Activated T-cell treated with anti-CD3 and anti-CD28 coated beads, Interleukin-2, amount 50 U/mL, for 72 hours (primary cell): ENCODE results near the gene C3. TPM values are rescaled to one million over a fixed set of nuclear protein-coding genes. Genes with fewer than 3 reads are reported as not detected.

Experiments used
- ATAC-seq, 2 donors: fragments of 150-1000 bp; cut with Tn5 transposase; replicated peaks in 1 of 2; 2 replicates each; pipeline ENCODE4 v1.10.0; 2021; ENCODE audit warnings: moderate library complexity in 2 of 2, mild to moderate bottlenecking in 1 of 2
- DNase-seq, 2 donors: peaks; one replicate each; pipeline ENCODE4 v3.0.0; 2021 to 2022; ENCODE audit warnings: mixed read lengths in 1 of 2
- H3K27ac Mint-ChIP-seq: one replicate; pipeline ENCODE4 v1.8.0; 2022; ENCODE audit warnings: mild to moderate bottlenecking, moderate library complexity, mixed read lengths
- H3K27me3 Mint-ChIP-seq: one replicate; pipeline ENCODE4 v1.8.0; 2022; ENCODE audit warnings: low read depth, mixed read lengths
- H3K36me3 Mint-ChIP-seq, 2 donors: one replicate each; pipeline ENCODE4 v1.8.0; 2022; ENCODE audit warnings: mixed read lengths in 2 of 2, mild to moderate bottlenecking in 1 of 2; ENCODE audit not compliant: insufficient read depth in 2 of 2
- H3K4me1 Mint-ChIP-seq: one replicate; pipeline ENCODE4 v1.8.0; 2022; ENCODE audit warnings: low read depth, mixed read lengths
- H3K4me3 Mint-ChIP-seq, 2 donors: one replicate each; pipeline ENCODE4 v1.8.0; 2022; ENCODE audit warnings: mild to moderate bottlenecking in 2 of 2, mixed read lengths in 2 of 2, moderate library complexity in 2 of 2
- H3K9me3 Mint-ChIP-seq, 2 donors: one replicate each; pipeline ENCODE4 v1.8.0; 2022; ENCODE audit warnings: mixed read lengths in 2 of 2
- total RNA-seq, 2 donors: library from RNA; stranded (reverse); gene quantifications; one replicate each; pipeline ENCODE4 v1.2.3, GENCODE V29; 2022

C3 gene
- total RNA-seq, 2 donors from 2014 or later: 1.8 to 2.5 TPM

DNA sequence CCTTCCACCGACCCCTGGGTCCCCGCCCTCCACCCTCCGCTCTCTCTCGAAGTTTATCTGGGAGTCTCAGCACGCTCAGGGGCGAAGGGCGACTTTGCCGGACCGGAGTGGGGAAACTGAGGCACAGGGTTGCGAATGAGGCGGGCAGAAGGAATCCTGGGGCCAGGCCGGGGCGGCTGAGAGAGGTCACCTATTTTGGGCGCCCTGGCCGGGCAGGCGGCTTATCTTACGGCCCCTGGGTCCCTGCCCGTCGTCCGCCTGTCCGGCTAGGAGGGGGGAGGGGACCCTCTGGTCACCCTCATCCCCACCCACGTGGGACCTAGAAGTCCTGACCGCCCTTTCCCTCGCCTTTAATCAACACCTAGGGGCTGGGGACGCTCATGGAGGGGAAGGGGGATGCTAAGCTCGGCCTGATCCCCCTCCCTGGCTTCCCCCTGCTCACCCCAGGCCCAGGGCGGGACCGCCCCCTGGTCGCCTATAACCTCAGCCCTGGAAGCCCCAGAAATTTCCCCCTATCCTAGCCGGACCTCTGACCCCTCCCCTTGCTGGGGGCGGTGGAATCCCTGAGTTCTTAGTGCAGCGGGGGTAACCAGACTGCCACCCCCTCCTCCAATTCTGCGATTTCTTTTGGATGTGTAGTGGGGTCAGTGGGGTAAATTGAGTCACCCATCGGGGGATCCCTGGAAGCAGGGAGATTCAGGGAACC, 19.6 kb upstream of the C3 start:
- Mint-ChIP-seq H3K9me3 (no peaks in the 10 kb centered on the region), H3K4me1 (peaks cover 42% of the 10 kb centered on the region), H3K36me3 (peaks cover 6 to 19% of the 10 kb centered on the region in 2 donors), H3K4me3 (peak overlapping the region; percentile 90 to 92), H3K27ac (no peak overlapping the region), H3K27me3 (no peaks in the 10 kb centered on the region)
- no peak for ATAC-seq
- DNase-seq: peak; percentile 40 to 48

DNA sequence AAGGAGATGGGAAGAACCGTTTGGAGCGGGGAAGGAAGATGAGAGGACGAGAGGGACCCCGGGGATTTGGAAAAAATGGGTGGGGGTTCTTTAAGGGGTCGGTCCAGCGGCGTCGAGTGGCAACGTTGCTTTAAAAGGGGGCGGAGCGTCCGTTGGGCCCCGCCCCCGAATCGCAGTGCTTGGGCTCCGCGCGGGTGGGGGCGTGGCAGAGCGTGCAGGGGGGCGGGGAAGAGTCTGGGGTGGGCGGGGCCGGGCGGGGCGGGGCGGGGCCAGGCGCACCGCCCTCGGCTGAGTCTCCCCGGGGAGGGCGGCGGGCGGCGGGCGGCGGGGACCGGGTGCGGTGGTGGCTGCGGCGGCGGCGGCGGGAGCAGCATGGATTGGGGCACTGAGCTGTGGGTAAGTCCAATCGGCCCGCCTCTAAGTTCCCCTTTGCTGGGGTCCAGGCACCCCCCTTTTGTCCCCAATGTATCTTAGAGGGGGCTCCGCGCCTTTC, 19.0 kb upstream of the C3 start, which contains the start of gene TRIP10:
TRIP10 (plus strand) TSS at position 291 of the 493 bp plus-strand sequence; CDS start at position 373, 82 bp downstream.
- peaks cover 45% of the 10 kb centered on the region for H3K4me1 Mint-ChIP-seq
- peak within 1 kb of the TSS; percentile 92 to 96 for H3K4me3 Mint-ChIP-seq
- H3K36me3 Mint-ChIP-seq: peaks cover 7 to 21% of the 10 kb centered on the region in 2 donors
- H3K27me3 Mint-ChIP-seq: no peaks in the 10 kb centered on the region
- ATAC-seq: peak; percentile 2 to 4
- no peaks in the 10 kb centered on the region for H3K9me3 Mint-ChIP-seq
- H3K27ac Mint-ChIP-seq: peak within 1 kb of the TSS; percentile 77
- DNase-seq: peak; percentile 86 to 89

DNA sequence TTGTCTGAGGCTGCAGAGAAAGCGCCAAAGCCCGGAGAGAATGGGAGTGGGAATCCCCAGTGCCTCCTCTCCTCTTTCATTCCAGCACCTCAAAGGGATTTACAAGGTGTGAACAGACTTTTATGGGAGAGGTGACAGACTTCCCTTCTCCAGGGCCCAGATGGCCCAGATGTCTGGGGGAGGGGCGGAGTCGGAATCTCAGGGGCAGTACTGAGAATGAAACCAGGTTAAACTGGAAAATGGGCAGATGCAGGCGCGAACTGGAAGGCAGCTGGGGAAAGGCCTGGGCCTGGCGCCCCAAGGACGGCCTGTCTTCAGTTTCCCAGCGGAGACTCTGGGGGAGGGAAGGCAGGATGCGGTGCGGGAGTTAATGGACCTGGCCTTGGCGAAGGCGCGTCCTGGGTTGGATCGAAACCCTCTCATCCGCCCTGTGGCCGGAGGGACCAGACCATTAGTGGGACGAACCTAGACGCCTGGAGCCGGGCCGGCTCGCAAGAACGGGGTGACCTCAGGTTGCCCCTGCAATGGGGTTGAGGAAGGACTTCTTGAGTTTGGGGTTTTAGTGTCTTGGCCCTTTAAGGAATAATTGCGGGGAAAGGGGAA, 18.4 kb upstream of the C3 start:
- peaks cover 8 to 17% of the 10 kb centered on the region in 2 donors for H3K36me3 Mint-ChIP-seq
- ATAC-seq: no peak
- peaks cover 45% of the 10 kb centered on the region for H3K4me1 Mint-ChIP-seq

DNA sequence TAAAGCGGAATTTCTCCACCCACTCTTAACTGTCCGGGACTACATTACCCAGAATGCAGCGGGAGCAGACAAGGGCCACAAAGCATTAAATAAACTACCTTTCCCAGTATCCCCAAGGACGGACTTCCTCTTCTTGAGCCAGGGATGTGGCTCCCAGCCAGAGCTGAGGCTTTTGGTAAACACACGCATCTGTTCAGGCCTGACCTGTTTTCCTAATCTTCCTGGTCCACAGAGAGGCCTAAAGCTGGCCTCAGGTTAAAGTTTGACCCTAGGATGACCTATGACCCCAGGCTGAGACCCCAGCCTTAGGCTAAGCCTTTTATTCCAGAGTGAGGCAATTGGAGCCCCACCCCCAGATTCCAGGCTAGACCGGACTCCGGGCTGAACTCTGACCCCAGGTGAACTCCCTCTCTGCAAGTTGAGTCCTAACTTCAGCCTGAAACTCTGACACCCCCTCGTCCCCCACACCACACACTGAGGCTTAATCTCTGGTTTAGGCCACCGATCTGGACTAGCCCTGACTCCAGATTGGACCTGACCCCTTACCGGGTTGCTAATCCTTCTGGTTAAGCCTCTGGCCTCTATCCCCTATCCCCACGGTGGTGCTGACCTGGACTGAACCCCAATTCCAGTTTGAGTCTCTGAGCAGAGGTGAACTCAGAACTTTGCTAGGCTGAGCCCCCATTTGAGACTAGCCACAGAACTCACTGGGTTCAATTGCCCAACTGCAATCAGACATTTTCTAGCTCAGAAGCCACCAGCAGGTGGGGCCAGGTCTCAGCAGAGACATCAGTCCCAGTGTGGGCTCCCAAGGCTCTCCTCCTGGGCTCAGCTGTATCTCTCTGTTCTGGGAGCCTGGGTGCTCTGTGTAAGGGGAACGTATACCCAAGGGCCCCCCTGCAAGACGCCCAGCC, 17.7 kb upstream of the C3 start:
- Mint-ChIP-seq H3K36me3 (peaks cover 5 to 14% of the 10 kb centered on the region in 2 donors), H3K4me1 (peaks cover 45% of the 10 kb centered on the region), H3K27me3 (no peaks in the 10 kb centered on the region), H3K9me3 (no peaks in the 10 kb centered on the region), H3K27ac (peak overlapping the region; percentile 77), H3K4me3 (peak overlapping the region; percentile 92 to 96)
- DNase-seq (peak; percentile 82 to 88), ATAC-seq (peak; percentile 22 to 34)

More for the DNA sequence above, 18.4 kb upstream of the C3 start:
- H3K9me3 Mint-ChIP-seq: no peaks in the 10 kb centered on the region
- peak in 1 of 2 donors; percentile 33 for DNase-seq
- H3K4me3 Mint-ChIP-seq: peak overlapping the region; percentile 92 to 96
- H3K27me3 Mint-ChIP-seq: no peaks in the 10 kb centered on the region
- peak overlapping the region; percentile 77 for H3K27ac Mint-ChIP-seq

DNA sequence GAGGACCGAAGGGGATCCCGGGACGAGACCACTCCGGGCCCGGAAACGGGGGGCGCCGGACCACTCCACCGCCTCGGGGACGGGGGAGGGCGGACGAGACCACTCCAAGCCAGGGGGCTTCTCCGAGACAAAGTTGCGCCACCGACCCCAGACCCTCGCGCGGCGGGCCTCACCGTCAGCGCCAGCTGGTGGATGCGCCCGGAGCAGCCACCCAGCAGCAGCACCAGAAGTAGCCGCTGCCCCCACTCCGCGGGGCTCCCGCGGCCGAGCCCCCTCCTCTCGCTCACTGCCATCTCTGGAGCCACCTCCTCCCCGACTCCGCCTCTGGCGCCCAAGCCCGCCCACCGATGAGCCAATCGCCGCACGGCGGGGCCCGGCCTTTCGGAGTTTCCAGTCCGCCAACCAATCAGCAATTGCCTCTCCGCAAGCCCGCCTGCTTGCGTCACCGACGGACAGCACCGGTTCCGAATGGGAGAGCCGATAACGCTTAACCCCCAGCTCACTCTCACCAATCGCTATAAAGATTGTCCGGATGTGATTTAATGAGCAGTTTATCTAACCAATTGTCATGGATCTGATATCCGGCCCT, 16.9 kb upstream of the C3 start, which contains the start of gene GPR108:
GPR108 (minus strand) TSS at position 297 of the 589 bp plus-strand sequence; CDS start at position 293, 4 bp downstream.
- ATAC-seq (peak; percentile 80), DNase-seq (peak; percentile 99 to 100)
- no peaks in the 10 kb centered on the region for H3K27me3 Mint-ChIP-seq
- peaks cover 45% of the 10 kb centered on the region for H3K4me1 Mint-ChIP-seq
- no peaks in the 10 kb centered on the region for H3K9me3 Mint-ChIP-seq
- peaks cover 6 to 12% of the 10 kb centered on the region in 2 donors for H3K36me3 Mint-ChIP-seq
- peak within 1 kb of the TSS; percentile 92 to 96 for H3K4me3 Mint-ChIP-seq
- H3K27ac Mint-ChIP-seq: peak within 1 kb of the TSS; percentile 98

DNA sequence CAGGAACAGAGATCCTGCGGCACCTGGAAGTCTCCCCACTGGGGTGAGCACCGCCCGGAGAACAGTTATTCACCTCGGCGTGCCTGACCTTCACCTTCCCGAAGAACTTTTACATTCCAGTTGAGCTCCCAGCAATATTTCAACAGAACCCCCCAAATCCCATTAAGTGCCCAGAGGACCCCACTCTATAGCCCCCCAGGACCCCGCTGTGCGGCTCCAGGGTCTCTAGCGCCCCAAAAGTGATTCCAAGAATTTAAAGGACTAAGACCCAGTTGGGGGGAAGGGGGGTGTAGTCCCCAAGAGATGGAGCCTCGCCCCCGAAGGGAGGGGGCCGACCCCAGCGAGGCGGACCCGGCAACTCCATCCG, 16.4 kb upstream of the C3 start:
- Mint-ChIP-seq H3K36me3 (peaks cover 7 to 15% of the 10 kb centered on the region in 2 donors), H3K27ac (peak overlapping the region; percentile 98), H3K27me3 (no peaks in the 10 kb centered on the region), H3K4me1 (peaks cover 45% of the 10 kb centered on the region), H3K9me3 (no peaks in the 10 kb centered on the region), H3K4me3 (peak overlapping the region; percentile 92 to 96)
- ATAC-seq (no peak), DNase-seq (no peak)

DNA sequence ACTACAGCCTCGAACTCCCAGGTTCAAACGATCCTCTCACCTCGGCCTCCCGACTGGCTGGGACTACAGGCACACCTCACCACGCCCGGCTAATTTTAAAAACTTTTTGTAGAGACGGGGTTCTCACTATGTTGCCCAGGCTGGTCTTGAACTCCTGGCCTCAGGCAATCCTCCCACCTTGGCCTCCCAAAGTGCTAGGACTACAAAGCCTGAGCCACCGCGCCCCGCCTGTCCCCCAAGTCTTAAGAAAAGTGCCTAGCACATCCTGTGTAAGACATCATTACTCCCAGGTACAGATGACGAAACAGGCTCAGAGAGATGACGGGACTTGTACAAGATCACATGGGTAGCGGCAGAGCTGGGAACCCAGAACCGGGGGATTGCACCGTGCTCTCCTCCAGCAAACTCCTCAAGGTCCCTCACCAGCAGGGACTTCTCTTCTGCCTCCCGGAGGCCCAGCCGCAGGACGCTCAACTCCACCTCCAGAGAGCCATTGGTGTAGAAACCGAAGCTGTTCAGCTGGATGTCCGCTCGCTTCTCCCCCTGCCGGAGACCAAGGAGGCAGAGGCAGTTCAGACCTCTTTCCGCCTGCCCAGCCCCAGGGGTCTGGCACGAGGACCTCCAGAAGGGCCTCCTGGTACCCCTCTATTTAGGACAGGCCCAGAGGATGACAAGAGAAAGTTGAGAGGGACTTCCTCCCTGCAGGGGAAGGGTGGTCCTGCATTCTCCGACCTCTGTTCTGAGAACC, 15.9 kb upstream of the C3 start:
- peaks cover 41% of the 10 kb centered on the region for H3K4me1 Mint-ChIP-seq
- peak overlapping the region; percentile 98 for H3K27ac Mint-ChIP-seq
- no peaks in the 10 kb centered on the region for H3K27me3 Mint-ChIP-seq
- DNase-seq: peak; percentile 76 to 84
- H3K9me3 Mint-ChIP-seq: no peaks in the 10 kb centered on the region
- peaks cover 7 to 15% of the 10 kb centered on the region in 2 donors for H3K36me3 Mint-ChIP-seq
- peak overlapping the region; percentile 92 to 96 for H3K4me3 Mint-ChIP-seq
- ATAC-seq: peak; percentile 26 to 27

DNA sequence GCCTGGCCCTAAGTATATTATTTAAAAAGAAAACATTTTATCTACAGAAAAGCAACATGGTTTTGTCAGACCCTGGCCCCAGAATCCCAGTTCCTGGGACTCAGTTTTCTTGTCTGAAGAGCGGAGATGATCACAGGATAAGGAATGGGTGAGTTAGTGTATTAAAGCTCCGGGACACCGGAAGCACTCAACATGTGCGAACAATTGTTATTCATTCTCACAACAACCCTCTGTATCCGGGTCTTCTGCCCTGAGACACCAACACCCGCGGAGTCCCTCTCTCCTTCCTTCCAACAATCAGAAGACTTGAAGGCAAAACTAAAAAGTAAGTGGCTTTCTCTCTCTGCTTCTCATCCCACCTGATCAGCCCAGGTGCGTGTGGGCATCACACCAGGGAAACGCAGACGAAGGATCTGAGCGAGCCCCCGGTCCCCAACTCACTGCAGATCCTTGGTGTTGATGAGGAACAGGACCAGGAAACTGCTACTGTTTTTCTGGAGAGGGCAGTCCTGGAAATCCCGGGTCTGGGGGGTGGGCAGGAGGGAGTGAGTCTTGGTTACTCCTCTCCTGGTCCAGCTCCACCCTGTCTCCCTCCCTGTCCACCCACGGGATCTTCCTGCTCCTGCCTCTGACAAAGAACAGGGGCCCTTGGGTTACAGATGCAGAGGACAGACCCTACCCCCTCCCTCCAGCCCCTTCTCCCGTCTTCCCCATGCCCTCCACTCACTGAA, 14.9 kb upstream of the C3 start:
- peaks cover 5 to 15% of the 10 kb centered on the region in 2 donors for H3K36me3 Mint-ChIP-seq

DNA sequence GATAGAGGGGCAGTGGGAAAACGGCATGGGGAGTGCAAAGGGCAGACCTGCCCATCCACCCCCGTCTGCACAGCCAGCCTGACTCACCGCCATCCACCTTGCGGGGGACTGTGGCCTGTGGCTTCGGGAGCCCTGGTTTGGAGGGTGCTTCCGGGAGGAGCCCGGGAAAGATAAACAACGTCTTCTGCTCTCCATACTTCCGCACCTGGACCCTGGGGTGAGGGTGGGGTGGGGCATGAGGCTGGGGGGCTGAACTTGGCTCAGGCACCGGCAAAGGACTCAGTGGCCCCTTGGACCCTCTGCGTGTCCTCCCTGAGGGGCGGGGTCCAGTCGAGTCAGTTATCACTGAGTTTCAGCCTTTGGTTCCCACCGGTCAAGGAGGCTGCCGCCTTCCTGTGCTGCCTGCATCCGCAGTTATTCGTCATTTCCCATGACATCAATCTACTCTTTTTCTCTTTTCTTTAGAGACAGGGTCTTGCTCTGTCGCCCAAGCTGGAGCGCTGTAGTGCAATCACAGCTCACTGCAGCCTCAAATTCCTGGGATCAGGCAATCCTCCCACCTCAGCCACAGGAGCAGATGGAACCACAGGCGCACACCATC, 13.7 kb upstream of the C3 start:
- H3K27ac Mint-ChIP-seq: no peak overlapping the region
- H3K27me3 Mint-ChIP-seq: no peaks in the 10 kb centered on the region
- H3K9me3 Mint-ChIP-seq: no peaks in the 10 kb centered on the region
- DNase-seq (no peak), ATAC-seq (no peak)
- H3K4me3 Mint-ChIP-seq: no peak overlapping the region
- H3K4me1 Mint-ChIP-seq: peaks cover 32% of the 10 kb centered on the region
- peaks cover 5 to 19% of the 10 kb centered on the region in 2 donors for H3K36me3 Mint-ChIP-seq

More for the DNA sequence above, 14.9 kb upstream of the C3 start:
- ATAC-seq (no peak), DNase-seq (no peak)
- Mint-ChIP-seq H3K9me3 (no peaks in the 10 kb centered on the region), H3K4me1 (peaks cover 34% of the 10 kb centered on the region), H3K4me3 (peak overlapping the region; percentile 92 to 96), H3K27me3 (no peaks in the 10 kb centered on the region), H3K27ac (peak overlapping the region; percentile 98)

DNA sequence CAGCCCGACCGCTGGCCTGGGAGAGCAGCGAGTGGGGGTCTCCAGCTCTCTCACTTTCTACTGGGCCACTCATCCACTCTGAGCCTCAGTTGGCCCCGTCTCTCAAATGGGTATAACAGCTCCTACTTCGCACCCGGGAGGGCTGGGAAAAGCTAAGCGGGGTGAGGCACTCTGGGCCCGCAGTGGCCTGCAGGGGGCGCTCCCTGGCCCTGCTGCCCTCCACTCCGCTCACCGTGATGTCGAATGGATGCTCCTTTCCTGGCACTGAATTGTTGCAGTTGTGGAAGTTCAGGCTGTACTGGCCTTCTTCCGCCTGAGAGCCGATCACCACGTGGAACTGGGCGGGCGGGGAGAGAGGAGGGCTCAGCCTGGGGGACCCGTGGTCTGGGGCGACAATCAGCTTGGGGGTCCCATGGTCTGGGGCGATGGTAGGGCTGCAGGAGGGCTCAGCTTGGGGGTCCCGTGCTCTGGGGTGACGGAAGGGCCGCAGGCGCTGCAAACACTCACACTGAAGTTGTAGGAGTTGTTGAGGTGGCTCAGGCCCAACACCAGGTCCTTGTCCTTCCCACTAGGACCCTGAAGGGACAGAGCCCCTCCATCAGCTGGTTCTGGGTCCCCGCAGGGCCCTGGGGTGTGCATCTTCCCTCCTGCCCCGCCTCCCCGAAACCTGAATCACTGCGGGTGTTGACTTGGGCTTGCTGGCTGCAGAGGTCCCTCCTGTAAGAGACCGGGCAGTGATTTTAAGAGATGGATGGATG, 13.1 kb upstream of the C3 start:
- Mint-ChIP-seq H3K4me3 (no peak overlapping the region), H3K27ac (no peak overlapping the region), H3K9me3 (no peaks in the 10 kb centered on the region), H3K27me3 (no peaks in the 10 kb centered on the region), H3K4me1 (peaks cover 25% of the 10 kb centered on the region), H3K36me3 (peaks cover 5 to 19% of the 10 kb centered on the region in 2 donors)
- DNase-seq: no peak
- no peak for ATAC-seq
